ENCODE data around the gene RAD51B.

DNA sequence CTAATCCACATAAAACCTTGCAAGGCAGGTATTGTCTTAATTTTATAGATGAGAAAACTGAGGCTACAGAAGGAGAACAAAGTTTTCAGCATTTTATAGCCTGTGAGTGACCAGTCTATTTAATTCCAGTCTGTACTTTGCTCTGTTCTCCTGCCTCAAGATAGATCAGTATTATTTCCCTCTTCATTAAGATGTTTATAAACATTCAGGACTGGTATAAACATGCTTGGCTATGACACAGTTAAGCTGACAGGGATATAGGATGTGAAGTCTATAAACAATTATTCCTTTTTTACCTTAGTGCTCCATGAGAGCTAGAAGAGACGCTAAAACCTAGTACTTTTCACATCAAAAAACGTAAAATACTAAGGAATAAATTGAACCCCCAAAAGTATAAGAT lies 287.3 kb downstream of the RAD51B start:
- TF ChIP-seq, protein P1, sequence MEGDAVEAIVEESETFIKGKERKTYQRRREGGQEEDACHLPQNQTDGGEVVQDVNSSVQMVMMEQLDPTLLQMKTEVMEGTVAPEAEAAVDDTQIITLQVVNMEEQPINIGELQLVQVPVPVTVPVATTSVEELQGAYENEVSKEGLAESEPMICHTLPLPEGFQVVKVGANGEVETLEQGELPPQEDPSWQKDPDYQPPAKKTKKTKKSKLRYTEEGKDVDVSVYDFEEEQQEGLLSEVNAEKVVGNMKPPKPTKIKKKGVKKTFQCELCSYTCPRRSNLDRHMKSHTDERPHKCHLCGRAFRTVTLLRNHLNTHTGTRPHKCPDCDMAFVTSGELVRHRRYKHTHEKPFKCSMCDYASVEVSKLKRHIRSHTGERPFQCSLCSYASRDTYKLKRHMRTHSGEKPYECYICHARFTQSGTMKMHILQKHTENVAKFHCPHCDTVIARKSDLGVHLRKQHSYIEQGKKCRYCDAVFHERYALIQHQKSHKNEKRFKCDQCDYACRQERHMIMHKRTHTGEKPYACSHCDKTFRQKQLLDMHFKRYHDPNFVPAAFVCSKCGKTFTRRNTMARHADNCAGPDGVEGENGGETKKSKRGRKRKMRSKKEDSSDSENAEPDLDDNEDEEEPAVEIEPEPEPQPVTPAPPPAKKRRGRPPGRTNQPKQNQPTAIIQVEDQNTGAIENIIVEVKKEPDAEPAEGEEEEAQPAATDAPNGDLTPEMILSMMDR (IDR thresholded peaks at IDR 0.05): no peak
- TF ChIP-seq EP300 (IDR thresholded peaks at IDR 0.05): no peak
- no peak for TF ChIP-seq POLR2AphosphoS5 (IDR thresholded peaks at IDR 0.05)
- TF ChIP-seq POLR2A (IDR thresholded peaks at IDR 0.05): no peak
